Adrenal gland (tissue), 12 donors: ENCODE measurements around the gene REEP2. TPM values are rescaled to one million over a fixed set of nuclear protein-coding genes. Genes with fewer than 3 reads are reported as not detected.

Experiments used
- DNase-seq, 7 donors: peaks; one replicate each; pipeline ENCODE4 v3.0.0-alpha.2; 2019 to 2020
- H3K27ac ChIP-seq, 5 donors: fragments of 200-600 bp; sonication (generic) in 4 of 5; 1 replicate in 3 of 5; 2 replicates in 2 of 5; pipeline versions ENCODE4 v1.5.1 to v1.8.0; 2016 to 2020; ENCODE audit warnings: mild to moderate bottlenecking in 1 of 5
- H3K27me3 ChIP-seq: fragments of 200-600 bp; 2 replicates; pipeline ENCODE4 v1.8.0; 2021
- H3K36me3 ChIP-seq, 2 donors: fragments of 200-600 bp; replicated peaks in 1 of 2; 1 replicate in 1 of 2; 2 replicates in 1 of 2; pipeline versions ENCODE4 v1.5.1 to v1.8.0; 2018 to 2022
- H3K4me1 ChIP-seq, 2 donors: fragments of 200-600 bp; replicated peaks in 1 of 2; 1 replicate in 1 of 2; 2 replicates in 1 of 2; pipeline versions ENCODE4 v1.5.1 to v1.8.0; 2018 to 2021
- H3K4me3 ChIP-seq, 4 donors: fragments of 200-600 bp; sonication (generic) in 3 of 4; one replicate each; pipeline ENCODE4 v1.5.1; 2016 to 2018
- H3K9me3 ChIP-seq, 3 donors: fragments of 200-600 bp; sonication (generic) in 1 of 3; replicated peaks in 1 of 3; 1 replicate in 2 of 3; 2 replicates in 1 of 3; pipeline versions ENCODE4 v1.5.1 to v1.8.0; 2016 to 2021
- CTCF ChIP-seq, 6 experiments: fragments of 450-650 bp in 4 of 6; fragments of 200-600 bp in 2 of 6; sonication (generic) in 1 of 6; IDR thresholded peaks; 1 replicate in 5 of 6; 2 replicates in 1 of 6; pipeline versions ENCODE4 v1.5.1 to v1.8.0; 2016 to 2021; ENCODE audit warnings: antibody characterized with exemption in 6 of 6, mild to moderate bottlenecking in 2 of 6, moderate library complexity in 1 of 6
- POLR2A ChIP-seq, 2 donors: fragments of 450-650 bp; IDR thresholded peaks; one replicate each; pipeline ENCODE4 v1.6.1; 2017; ENCODE audit warnings: antibody characterized with exemption in 2 of 2, mild to moderate bottlenecking in 2 of 2, moderate library complexity in 1 of 2
- WGBS, 4 donors: extraction: QIAGEN DNeasy Blood & Tissue Kit in 2 of 4; methylation state at CpG; one replicate each; pipeline versions ENCODE4 v1.1.5 to v1.1.7; 2013 to 2017; 5-methylcytosine and 5-hydroxymethylcytosine counted together
- intact Hi-C, 2 donors: fragments of 100-400 bp; cut with DNase I; formaldehyde crosslinking; loops; one replicate each; pipeline versions ENCODE4 v1.14.1 to v1.15.0; 2022 to 2023
- polyA plus RNA-seq, 3 donors: library from polyadenylated mRNA; stranded (reverse); fragments of 200-250 nt in 2 of 3; fragments of 350-450 nt in 1 of 3; fragmentation: Illumina TruSeq in 1 of 3; extraction: RNeasy Lipid Tissue Mini Kit (QIAGEN cat#74804) in 1 of 3; gene quantifications; one replicate each; pipeline ENCODE4 v1.2.3, GENCODE V29; 2013 to 2014
- total RNA-seq, 9 donors: library from RNA; depleted of rRNA in 4 of 9; stranded (reverse); fragments of >200 nt in 4 of 9; fragments of 120-200 nt in 1 of 9; fragmentation: NEBNext Ultra II Directional in 1 of 9; extraction: Animal tissue kit (Norgen Biotek cat#: 25700) in 1 of 9; gene quantifications; one replicate each; pipeline versions ENCODE4 v1.1.0 to v1.2.4, GENCODE V29; 2013 to 2023
- donor health status: healthy with polysubstance abuse.
- donor health status: Bipolar disorder and iron deficiency.
- donor health status: DM: yes; HTN: yes; CAD: no.
- donor health status: DM: no; HTN: no; CAD: no.
- donor health status: DM: no; HTN: no; CAD: no.
- donor health status: DM: yes; HTN: yes; CAD: no.

REEP2 gene
- total and polyA plus RNA-seq, 12 donors, result 2.4 to 39.7 (median 5.9) TPM

GRCh38 chr5:138490648-138491283, 51.9 kb downstream of the REEP2 start:
- intact Hi-C loops, result no loop called here
- Histone ChIP-seq H3K36me3 (no peaks in the 10 kb centered on the region), H3K4me3 (no peak overlapping the region), H3K27me3 (no peaks in the 10 kb centered on the region), H3K27ac (no peak overlapping the region), H3K9me3 (no peaks in the 10 kb centered on the region), H3K4me1 (peaks cover 0 to 22% of the 10 kb centered on the region in 2 donors)
- no peak for DNase-seq
- WGBS, 4 donors, result 79 to 85% (median 82%) methylated on average over 10 to 12 of the region's 12 CpGs
- TF ChIP-seq CTCF (IDR thresholded peaks at IDR 0.05) (no peak), POLR2A (IDR thresholded peaks at IDR 0.05) (no peak)

GRCh38 chr5:138491284-138491648, 52.4 kb downstream of the REEP2 start:
- no peaks in the 10 kb centered on the region for H3K9me3 ChIP-seq
- TF ChIP-seq POLR2A (IDR thresholded peaks at IDR 0.05) (no peak), CTCF (IDR thresholded peaks at IDR 0.05) (no peak)
- WGBS, 4 donors, result 33 to 61% (median 53%) methylated on average over 3 to 11 of the region's 11 CpGs
- peaks cover 0 to 22% of the 10 kb centered on the region in 2 donors for H3K4me1 ChIP-seq
- intact Hi-C loops, result no loop called here
- no peak for DNase-seq
- H3K27ac ChIP-seq, result no peak overlapping the region
- no peaks in the 10 kb centered on the region for H3K27me3 ChIP-seq
- no peaks in the 10 kb centered on the region for H3K36me3 ChIP-seq
- H3K4me3 ChIP-seq, result peak overlapping the region in 2 of 4 donors; percentile 24 to 66

- H3K4me1 ChIP-seq, result peaks cover 0 to 20% of the 10 kb centered on the region in 2 donors
- peak overlapping the region in 3 of 4 donors; percentile 24 to 66 (median 33) for H3K4me3 ChIP-seq
- WGBS, 4 donors, result 0 to 30% (median 2%) methylated on average over 4 to 93 of the region's 93 CpGs
- no peaks in the 10 kb centered on the region for H3K27me3 ChIP-seq
- H3K9me3 ChIP-seq, result no peaks in the 10 kb centered on the region
- intact Hi-C loops, result no loop called here
- H3K27ac ChIP-seq, result peak overlapping the region in 2 of 5 donors; percentile 67 to 74
- DNase-seq, result peak; percentile 89 to 95 (median 93)
- no peaks in the 10 kb centered on the region for H3K36me3 ChIP-seq
- no peak for TF ChIP-seq CTCF (IDR thresholded peaks at IDR 0.05)
- TF ChIP-seq POLR2A (IDR thresholded peaks at IDR 0.05), result peak; percentile 53 to 61
Measured at GRCh38 chr5:138491669-138492559, 53.1 kb downstream of the REEP2 start.

GRCh38 chr5:138492560-138493045, 53.7 kb downstream of the REEP2 start:
- 9 to 23% (median 20%) methylated on average over 9 to 10 of the region's 10 CpGs for whole genome bisulfite sequencing, 4 donors
- H3K27me3 ChIP-seq, result no peaks in the 10 kb centered on the region
- no peaks in the 10 kb centered on the region for H3K36me3 ChIP-seq
- no peak for DNase-seq
- H3K4me1 ChIP-seq, result peaks cover 0 to 17% of the 10 kb centered on the region in 2 donors
- H3K4me3 ChIP-seq, result peak overlapping the region in 2 of 4 donors; percentile 23 to 66
- TF ChIP-seq POLR2A (IDR thresholded peaks at IDR 0.05) (no peak), CTCF (IDR thresholded peaks at IDR 0.05) (no peak)
- H3K27ac ChIP-seq, result peak overlapping the region in 2 of 5 donors; percentile 67 to 74
- intact Hi-C loops, result no loop called here
- H3K9me3 ChIP-seq, result no peaks in the 10 kb centered on the region
